ENCODE data around the gene PROM1.

PROM1 gene

GRCh38 chr4:16050669-16051068, 33.2 kb downstream of the PROM1 start:
- Histone ChIP-seq H3K27ac (ENCODE audit: insufficient read depth in 1 of 2, low read depth in 1 of 2, low read length in 2 of 2, poor library complexity in 1 of 2, severe bottlenecking in 2 of 2) (peak overlapping the region in 1 of 2 experiments; percentile 59), H3K9me3 (ENCODE audit: control extremely low read depth in 1 of 5, control insufficient read depth in 4 of 5, insufficient read depth in 2 of 5, low read depth in 1 of 5, low read length in 4 of 5) (no peaks in the 10 kb centered on the region), H3K36me3 (ENCODE audit: control insufficient read depth in 4 of 4, insufficient read depth in 4 of 4, low read length in 3 of 4) (peaks cover 0 to 38% (median 19%) of the 10 kb centered on the region in 4 experiments), H3K27me3 (replicated peaks in 2 of 5; ENCODE audit: control insufficient read depth in 4 of 5, insufficient read depth in 5 of 5, low read length in 4 of 5) (no peaks in the 10 kb centered on the region), H3K4me3 (ENCODE audit: control insufficient read depth in 1 of 7, extremely low read depth in 1 of 7, insufficient read depth in 4 of 7, low read depth in 2 of 7, low read length in 6 of 7) (no peak overlapping the region), H3K4me1 (ENCODE audit: control extremely low read depth in 1 of 4, control insufficient read depth in 4 of 4, insufficient read depth in 4 of 4, low read length in 3 of 4) (peaks cover 16 to 83% (median 60%) of the 10 kb centered on the region in 4 experiments)
- POLR2A ChIA-PET, result no interaction called here
- no CpG with 5 or more reads among the region's 1 CpG for WGBS (ENCODE audit: insufficient coverage)
- DNase-seq, result no peak
- CTCF ChIA-PET, result interaction anchor here (1.1 to 3.3 kb wide), 3 partner anchors 9 to 18 kb away, joined by 3 to 12 read pairs (median 5); no protein-coding TSS in a partner anchor

DNA sequence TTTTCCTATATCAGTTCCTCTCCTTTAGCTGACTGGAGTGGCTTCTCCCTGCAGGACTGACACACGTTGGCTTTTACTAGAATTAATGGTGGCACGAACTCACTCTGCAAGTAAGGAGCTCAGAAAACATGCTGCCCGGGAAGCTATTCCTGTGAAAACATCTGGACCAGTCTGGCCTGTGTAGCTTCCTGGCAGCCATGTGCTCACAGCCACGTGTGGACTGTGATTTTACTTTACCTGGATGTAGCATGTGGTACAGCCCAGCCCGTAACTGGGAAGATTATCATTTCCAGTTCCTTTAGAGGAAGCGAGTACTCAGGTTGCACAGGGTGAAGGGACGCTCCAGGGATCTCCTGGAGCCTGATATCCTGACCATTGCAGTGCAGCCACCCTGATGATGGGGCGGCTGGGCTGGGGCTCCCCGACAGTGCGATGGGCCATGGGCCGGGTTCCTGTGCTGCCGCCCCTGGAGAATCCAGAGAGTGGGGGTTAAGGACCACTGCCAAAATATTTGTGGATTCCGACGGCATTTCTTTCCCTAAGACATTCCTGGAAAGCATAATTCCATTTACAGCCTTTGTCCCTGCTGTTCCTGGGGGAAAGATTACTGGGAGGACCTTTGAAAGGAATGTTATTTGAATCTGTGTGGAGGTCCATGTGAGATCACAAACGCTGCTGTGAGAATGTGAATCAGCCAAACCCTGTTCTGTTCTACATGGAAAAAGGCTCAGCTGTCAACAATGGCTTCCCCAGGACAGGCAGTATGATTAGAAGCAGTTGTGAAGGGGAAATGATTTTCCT, 35.0 kb downstream of the PROM1 start:
- Histone ChIP-seq H3K4me3 (ENCODE audit: control insufficient read depth in 1 of 7, extremely low read depth in 1 of 7, insufficient read depth in 4 of 7, low read depth in 2 of 7, low read length in 6 of 7) (no peak overlapping the region), H3K36me3 (ENCODE audit: control insufficient read depth in 4 of 4, insufficient read depth in 4 of 4, low read length in 3 of 4) (peaks cover 0 to 33% (median 19%) of the 10 kb centered on the region in 4 experiments), H3K27ac (ENCODE audit: insufficient read depth in 1 of 2, low read depth in 1 of 2, low read length in 2 of 2, poor library complexity in 1 of 2, severe bottlenecking in 2 of 2) (peak overlapping the region in 1 of 2 experiments; percentile 6), H3K27me3 (replicated peaks in 2 of 5; ENCODE audit: control insufficient read depth in 4 of 5, insufficient read depth in 5 of 5, low read length in 4 of 5) (no peaks in the 10 kb centered on the region), H3K9me3 (ENCODE audit: control extremely low read depth in 1 of 5, control insufficient read depth in 4 of 5, insufficient read depth in 2 of 5, low read depth in 1 of 5, low read length in 4 of 5) (no peaks in the 10 kb centered on the region), H3K4me1 (ENCODE audit: control extremely low read depth in 1 of 4, control insufficient read depth in 4 of 4, insufficient read depth in 4 of 4, low read length in 3 of 4) (peaks cover 23 to 83% (median 62%) of the 10 kb centered on the region in 4 experiments)
- CTCF ChIA-PET, result interaction anchor here (0.6 to 3.3 kb wide), 6 partner anchors 8 to 75 kb away, joined by 3 to 12 read pairs (median 5); partner anchors contain the start of gene PROM1
- POLR2A ChIA-PET, result interaction anchor here (0.7 kb wide), 1 partner anchor 109 kb away, joined by 3 read pairs; no protein-coding TSS in a partner anchor
- DNase-seq, result no peak
- 93% methylated on average over 13 of the region's 15 CpGs for WGBS (ENCODE audit: insufficient coverage)

DNA sequence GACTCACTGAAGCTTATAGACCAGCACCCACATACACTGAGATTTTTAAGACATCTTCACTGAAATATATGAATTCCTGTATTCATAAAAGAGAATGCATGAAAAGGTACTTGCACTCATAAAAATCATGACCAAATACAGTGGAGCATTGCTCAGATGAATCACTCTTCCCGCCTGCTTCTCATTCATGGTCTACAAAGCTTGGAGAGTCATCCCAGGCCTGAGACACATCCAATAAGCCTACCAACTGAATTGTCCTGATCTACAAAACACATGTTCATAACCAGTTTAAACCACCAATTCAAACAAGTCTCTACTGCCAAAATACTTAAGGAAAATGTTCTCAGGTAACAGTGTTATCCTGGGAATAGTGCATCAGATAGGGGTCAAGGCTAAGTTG, 38.1 kb downstream of the PROM1 start:
- no peak for DNase-seq
- 92% methylated on average over 1 of the region's 1 CpG for WGBS (ENCODE audit: insufficient coverage)
- ChIA-PET CTCF (interaction anchor here (0.9 to 1.4 kb wide), 2 partner anchors 14 to 35 kb away, joined by 4 to 5 read pairs; no protein-coding TSS in a partner anchor), POLR2A (interaction anchor here (1.1 kb wide), 1 partner anchor 33 kb away, joined by 3 read pairs; no protein-coding TSS in a partner anchor)
- H3K9me3 ChIP-seq (ENCODE audit: control extremely low read depth in 1 of 5, control insufficient read depth in 4 of 5, insufficient read depth in 2 of 5, low read depth in 1 of 5, low read length in 4 of 5), result no peaks in the 10 kb centered on the region
- no peaks in the 10 kb centered on the region for H3K27me3 ChIP-seq (replicated peaks in 2 of 5; ENCODE audit: control insufficient read depth in 4 of 5, insufficient read depth in 5 of 5, low read length in 4 of 5)
- H3K4me3 ChIP-seq (ENCODE audit: control insufficient read depth in 1 of 7, extremely low read depth in 1 of 7, insufficient read depth in 4 of 7, low read depth in 2 of 7, low read length in 6 of 7), result no peak overlapping the region
- peaks cover 24 to 67% (median 46%) of the 10 kb centered on the region in 4 experiments for H3K4me1 ChIP-seq (ENCODE audit: control extremely low read depth in 1 of 4, control insufficient read depth in 4 of 4, insufficient read depth in 4 of 4, low read length in 3 of 4)
- H3K36me3 ChIP-seq (ENCODE audit: control insufficient read depth in 4 of 4, insufficient read depth in 4 of 4, low read length in 3 of 4), result peaks cover 2 to 23% (median 20%) of the 10 kb centered on the region in 4 experiments
- H3K27ac ChIP-seq (ENCODE audit: insufficient read depth in 1 of 2, low read depth in 1 of 2, low read length in 2 of 2, poor library complexity in 1 of 2, severe bottlenecking in 2 of 2), result no peak overlapping the region

- DNase-seq, result peak in 1 of 3 donors; percentile 49
- ChIA-PET POLR2A (no interaction called here), CTCF (interaction anchor here (0.7 to 4.0 kb wide), 7 partner anchors 9 to 39 kb away, joined by 3 to 13 read pairs (median 7); no protein-coding TSS in a partner anchor)
- Histone ChIP-seq H3K9me3 (ENCODE audit: control extremely low read depth in 1 of 5, control insufficient read depth in 4 of 5, insufficient read depth in 2 of 5, low read depth in 1 of 5, low read length in 4 of 5) (no peaks in the 10 kb centered on the region), H3K36me3 (ENCODE audit: control insufficient read depth in 4 of 4, insufficient read depth in 4 of 4, low read length in 3 of 4) (peaks cover 2 to 23% (median 17%) of the 10 kb centered on the region in 4 experiments), H3K4me1 (ENCODE audit: control extremely low read depth in 1 of 4, control insufficient read depth in 4 of 4, insufficient read depth in 4 of 4, low read length in 3 of 4) (peaks cover 23 to 73% (median 48%) of the 10 kb centered on the region in 4 experiments), H3K4me3 (ENCODE audit: control insufficient read depth in 1 of 7, extremely low read depth in 1 of 7, insufficient read depth in 4 of 7, low read depth in 2 of 7, low read length in 6 of 7) (peak overlapping the region in 1 of 7 experiments; percentile 12), H3K27ac (ENCODE audit: insufficient read depth in 1 of 2, low read depth in 1 of 2, low read length in 2 of 2, poor library complexity in 1 of 2, severe bottlenecking in 2 of 2) (peak overlapping the region in 1 of 2 experiments; percentile 67), H3K27me3 (replicated peaks in 2 of 5; ENCODE audit: control insufficient read depth in 4 of 5, insufficient read depth in 5 of 5, low read length in 4 of 5) (no peaks in the 10 kb centered on the region)
- 88% methylated on average over 3 of the region's 11 CpGs for WGBS (ENCODE audit: insufficient coverage)
These were observed 40.0 kb downstream of the PROM1 start for GRCh38 chr4:16043642-16044498.

DNA sequence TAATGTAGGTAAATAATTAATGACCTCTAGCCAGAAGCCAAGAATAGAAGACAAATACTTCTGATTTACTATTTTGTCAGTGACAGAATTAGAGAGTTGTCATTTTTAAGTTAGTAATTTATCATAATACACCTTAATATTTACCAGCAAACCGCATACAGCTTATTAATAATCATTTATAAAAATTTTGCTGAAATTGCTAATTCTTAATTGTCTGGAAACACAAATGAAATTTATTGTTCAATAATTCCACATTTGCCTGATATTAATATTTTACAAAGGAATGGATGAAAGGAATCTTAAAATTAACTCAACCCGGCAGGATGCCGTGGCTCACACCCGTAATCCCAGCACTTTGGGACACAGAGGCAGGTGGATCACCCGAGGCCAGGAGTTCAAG, 44.7 kb downstream of the PROM1 start:
- WGBS (ENCODE audit: insufficient coverage), result 100% methylated on average over 4 of the region's 5 CpGs
- Histone ChIP-seq H3K9me3 (ENCODE audit: control extremely low read depth in 1 of 5, control insufficient read depth in 4 of 5, insufficient read depth in 2 of 5, low read depth in 1 of 5, low read length in 4 of 5) (no peaks in the 10 kb centered on the region), H3K4me3 (ENCODE audit: control insufficient read depth in 1 of 7, extremely low read depth in 1 of 7, insufficient read depth in 4 of 7, low read depth in 2 of 7, low read length in 6 of 7) (no peak overlapping the region), H3K27ac (ENCODE audit: insufficient read depth in 1 of 2, low read depth in 1 of 2, low read length in 2 of 2, poor library complexity in 1 of 2, severe bottlenecking in 2 of 2) (no peak overlapping the region), H3K36me3 (ENCODE audit: control insufficient read depth in 4 of 4, insufficient read depth in 4 of 4, low read length in 3 of 4) (peaks cover 4 to 43% (median 21%) of the 10 kb centered on the region in 4 experiments), H3K4me1 (ENCODE audit: control extremely low read depth in 1 of 4, control insufficient read depth in 4 of 4, insufficient read depth in 4 of 4, low read length in 3 of 4) (peaks cover 9 to 58% (median 44%) of the 10 kb centered on the region in 4 experiments), H3K27me3 (replicated peaks in 2 of 5; ENCODE audit: control insufficient read depth in 4 of 5, insufficient read depth in 5 of 5, low read length in 4 of 5) (no peaks in the 10 kb centered on the region)
- DNase-seq, result no peak
- ChIA-PET POLR2A (no interaction called here), CTCF (no interaction called here)

- H3K4me3 ChIP-seq (ENCODE audit: control insufficient read depth in 1 of 7, extremely low read depth in 1 of 7, insufficient read depth in 4 of 7, low read depth in 2 of 7, low read length in 6 of 7), result no peak overlapping the region
- no peaks in the 10 kb centered on the region for H3K9me3 ChIP-seq (ENCODE audit: control extremely low read depth in 1 of 5, control insufficient read depth in 4 of 5, insufficient read depth in 2 of 5, low read depth in 1 of 5, low read length in 4 of 5)
- peaks cover 12 to 59% (median 44%) of the 10 kb centered on the region in 4 experiments for H3K4me1 ChIP-seq (ENCODE audit: control extremely low read depth in 1 of 4, control insufficient read depth in 4 of 4, insufficient read depth in 4 of 4, low read length in 3 of 4)
- peak overlapping the region in 1 of 2 experiments; percentile 25 for H3K27ac ChIP-seq (ENCODE audit: insufficient read depth in 1 of 2, low read depth in 1 of 2, low read length in 2 of 2, poor library complexity in 1 of 2, severe bottlenecking in 2 of 2)
- WGBS (ENCODE audit: insufficient coverage), result 96% methylated on average over 4 of the region's 4 CpGs
- ChIA-PET CTCF (interaction anchor here (0.8 kb wide), 1 partner anchor 23 kb away, joined by 3 read pairs; no protein-coding TSS in a partner anchor), POLR2A (no interaction called here)
- H3K36me3 ChIP-seq (ENCODE audit: control insufficient read depth in 4 of 4, insufficient read depth in 4 of 4, low read length in 3 of 4), result peaks cover 4 to 44% (median 20%) of the 10 kb centered on the region in 4 experiments
- H3K27me3 ChIP-seq (replicated peaks in 2 of 5; ENCODE audit: control insufficient read depth in 4 of 5, insufficient read depth in 5 of 5, low read length in 4 of 5), result no peaks in the 10 kb centered on the region
- no peak for DNase-seq
These were observed 45.9 kb downstream of the PROM1 start for GRCh38 chr4:16037901-16038300.

Data from common myeloid progenitor, CD34-positive (primary cell).